Nephron (organoid): ENCODE measurements around the gene SNED1.

ENCODE experiments used
- H3K27ac Mint-ChIP-seq, 3 experiments: 2 replicates each; pipeline ENCODE4 v1.8.0; 2020; ENCODE audit warnings: mixed read lengths in 3 of 3, mild to moderate bottlenecking in 2 of 3, moderate library complexity in 1 of 3
- H3K27me3 Mint-ChIP-seq: 2 replicates; pipeline ENCODE4 v1.8.0; 2021; ENCODE audit warnings: low read depth, mild to moderate bottlenecking, moderate library complexity, mixed read lengths
- H3K36me3 Mint-ChIP-seq: 2 replicates; pipeline ENCODE4 v1.8.0; 2020; ENCODE audit warnings: low read depth, mixed read lengths
- H3K4me1 Mint-ChIP-seq: 2 replicates; pipeline ENCODE4 v1.8.0; 2020; ENCODE audit warnings: mixed read lengths
- H3K4me3 Mint-ChIP-seq, 3 experiments: 2 replicates each; pipeline ENCODE4 v1.8.0; 2020; ENCODE audit warnings: mild to moderate bottlenecking in 3 of 3, mixed read lengths in 3 of 3, moderate library complexity in 2 of 3
- H3K9me3 Mint-ChIP-seq: 2 replicates; pipeline ENCODE4 v1.8.0; 2020; ENCODE audit warnings: mixed read lengths
- TF ChIP-seq, protein P1 (sequence below), 3 experiments: fragments of 200-600 bp; sonication (generic); IDR thresholded peaks; one replicate each; pipeline ENCODE4 v1.5.0; 2021; ENCODE audit warnings: antibody characterized with exemption in 3 of 3; ENCODE audit not compliant: unreplicated experiment in 3 of 3

SNED1 gene

DNA sequence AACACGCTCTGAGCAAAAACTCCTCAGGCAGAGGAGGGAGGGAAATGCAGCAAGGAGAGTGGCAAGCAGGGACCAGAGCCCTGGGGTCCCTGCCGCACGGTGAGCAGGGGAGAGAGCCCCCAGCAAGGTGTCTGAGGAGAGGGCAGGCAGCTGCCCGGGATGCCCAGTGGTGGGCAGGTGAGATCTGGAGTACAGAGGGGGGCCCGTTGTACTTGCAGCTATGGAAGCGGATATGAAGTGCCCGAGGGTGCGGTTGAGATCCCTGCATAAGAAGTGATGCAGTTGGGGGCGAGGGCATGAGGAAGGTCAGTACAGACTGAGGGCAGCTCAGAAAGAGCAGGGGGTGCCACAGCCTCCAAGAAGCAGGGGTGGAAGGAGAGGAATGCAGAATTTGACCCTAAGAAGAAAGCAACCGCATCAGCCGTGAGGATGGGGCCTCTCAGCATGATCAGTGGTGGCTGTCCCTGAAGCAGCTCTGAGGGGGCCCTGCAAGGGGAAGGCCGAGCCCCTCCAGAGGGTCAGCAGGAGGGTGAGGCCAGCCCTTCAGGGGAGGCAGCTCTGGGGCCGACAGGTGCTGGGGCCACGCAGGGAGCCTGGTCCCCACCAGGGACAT lies 74.2 kb downstream of the SNED1 start:
- Mint-ChIP-seq H3K9me3 (no peaks in the 10 kb centered on the region), H3K27me3 (no peaks in the 10 kb centered on the region), H3K27ac (no peak overlapping the region), H3K4me1 (no peaks in the 10 kb centered on the region), H3K4me3 (no peak overlapping the region), H3K36me3 (peaks cover 26% of the 10 kb centered on the region)
- TF ChIP-seq, protein P1, sequence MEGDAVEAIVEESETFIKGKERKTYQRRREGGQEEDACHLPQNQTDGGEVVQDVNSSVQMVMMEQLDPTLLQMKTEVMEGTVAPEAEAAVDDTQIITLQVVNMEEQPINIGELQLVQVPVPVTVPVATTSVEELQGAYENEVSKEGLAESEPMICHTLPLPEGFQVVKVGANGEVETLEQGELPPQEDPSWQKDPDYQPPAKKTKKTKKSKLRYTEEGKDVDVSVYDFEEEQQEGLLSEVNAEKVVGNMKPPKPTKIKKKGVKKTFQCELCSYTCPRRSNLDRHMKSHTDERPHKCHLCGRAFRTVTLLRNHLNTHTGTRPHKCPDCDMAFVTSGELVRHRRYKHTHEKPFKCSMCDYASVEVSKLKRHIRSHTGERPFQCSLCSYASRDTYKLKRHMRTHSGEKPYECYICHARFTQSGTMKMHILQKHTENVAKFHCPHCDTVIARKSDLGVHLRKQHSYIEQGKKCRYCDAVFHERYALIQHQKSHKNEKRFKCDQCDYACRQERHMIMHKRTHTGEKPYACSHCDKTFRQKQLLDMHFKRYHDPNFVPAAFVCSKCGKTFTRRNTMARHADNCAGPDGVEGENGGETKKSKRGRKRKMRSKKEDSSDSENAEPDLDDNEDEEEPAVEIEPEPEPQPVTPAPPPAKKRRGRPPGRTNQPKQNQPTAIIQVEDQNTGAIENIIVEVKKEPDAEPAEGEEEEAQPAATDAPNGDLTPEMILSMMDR (IDR thresholded peaks at IDR 0.05; ENCODE audit: unreplicated experiment in 3 of 3): no peak

DNA sequence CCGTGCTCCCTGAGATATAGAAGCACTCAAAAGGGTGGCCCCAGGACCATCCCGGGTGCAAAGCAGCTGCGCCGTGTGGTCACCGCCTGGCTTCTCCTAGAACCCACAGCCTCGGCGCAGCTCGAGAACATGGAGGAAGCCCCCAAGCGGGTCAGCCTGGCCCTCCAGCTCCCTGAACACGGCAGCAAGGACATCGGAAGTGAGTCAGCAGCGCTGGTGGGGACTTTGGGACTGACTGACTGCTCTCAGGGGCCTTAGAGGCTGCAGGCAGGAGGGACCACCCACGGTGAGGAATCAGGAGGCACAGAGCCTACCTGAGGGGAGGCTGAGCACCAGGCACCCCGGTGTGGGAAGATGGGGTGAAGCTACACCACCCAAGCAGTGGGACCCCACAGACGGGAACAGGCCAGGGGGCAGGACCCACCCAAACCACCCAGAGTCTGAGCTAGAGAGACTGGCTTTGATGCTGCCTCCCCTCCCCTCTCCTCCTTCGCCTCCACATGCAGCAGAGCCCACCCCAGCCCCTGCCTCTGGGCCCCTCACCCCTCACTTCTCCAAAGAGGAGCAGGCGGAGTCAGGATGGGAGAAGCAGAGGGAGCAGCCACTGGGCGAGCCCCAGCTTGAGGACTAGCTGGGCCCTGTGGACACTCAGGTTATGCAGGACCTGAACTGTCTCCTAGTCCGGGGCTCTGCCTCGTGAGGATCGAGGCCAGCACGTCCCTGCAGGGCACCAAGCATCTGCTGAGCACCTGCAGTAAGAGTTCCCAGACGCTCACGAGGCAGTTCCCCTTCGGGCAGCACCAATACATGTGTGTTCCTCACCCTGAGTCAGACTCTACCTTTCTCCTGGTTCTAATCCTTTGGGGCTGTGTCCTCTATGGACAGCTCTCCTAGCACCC lies 75.0 kb downstream of the SNED1 start:
- TF ChIP-seq, protein P1 (IDR thresholded peaks at IDR 0.05; ENCODE audit: unreplicated experiment in 3 of 3): no peak
- Mint-ChIP-seq H3K4me3 (no peak overlapping the region), H3K4me1 (no peaks in the 10 kb centered on the region), H3K27ac (no peak overlapping the region), H3K9me3 (no peaks in the 10 kb centered on the region), H3K27me3 (no peaks in the 10 kb centered on the region), H3K36me3 (peaks cover 26% of the 10 kb centered on the region)

DNA sequence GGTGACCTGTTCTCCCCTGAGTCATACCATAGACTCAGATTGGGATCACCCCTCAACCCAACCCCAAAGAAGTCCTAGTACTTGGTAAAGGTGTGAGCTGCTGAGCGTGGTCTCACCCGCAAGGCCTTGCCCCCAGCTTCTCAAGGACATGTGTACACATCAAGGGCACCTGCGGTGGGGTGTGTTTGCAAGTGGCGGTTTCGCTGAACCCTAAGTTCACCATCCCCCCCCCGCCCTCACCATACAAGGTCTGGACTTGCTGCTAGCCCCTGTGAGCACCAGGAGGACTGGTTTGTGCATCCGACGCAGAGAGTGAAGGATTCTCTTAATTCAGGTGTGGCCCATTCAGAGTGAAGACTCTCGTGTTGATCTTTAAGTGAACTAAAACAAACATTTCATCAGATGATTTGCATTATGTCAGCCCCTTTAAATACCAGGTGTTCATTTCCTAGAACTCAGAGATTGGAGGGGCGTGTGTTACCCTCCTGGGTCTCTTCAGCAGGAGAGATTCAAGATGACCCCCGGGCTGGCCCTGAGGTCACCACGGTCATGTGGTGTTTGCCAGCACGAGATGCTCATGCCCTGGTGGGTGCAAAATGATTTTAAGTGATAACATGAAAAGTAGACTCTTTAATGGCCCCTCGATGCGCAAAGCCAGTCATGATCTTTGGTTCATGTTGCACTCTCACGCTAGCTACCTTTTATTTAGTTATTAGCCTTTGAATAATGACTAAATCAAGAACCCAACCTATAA lies 75.8 kb downstream of the SNED1 start:
- no peaks in the 10 kb centered on the region for H3K27me3 Mint-ChIP-seq
- no peak overlapping the region for H3K27ac Mint-ChIP-seq
- no peaks in the 10 kb centered on the region for H3K9me3 Mint-ChIP-seq
- no peak overlapping the region for H3K4me3 Mint-ChIP-seq
- H3K4me1 Mint-ChIP-seq: no peaks in the 10 kb centered on the region
- TF ChIP-seq, protein P1 (IDR thresholded peaks at IDR 0.05; ENCODE audit: unreplicated experiment in 3 of 3): no peak
- H3K36me3 Mint-ChIP-seq: peaks cover 26% of the 10 kb centered on the region

DNA sequence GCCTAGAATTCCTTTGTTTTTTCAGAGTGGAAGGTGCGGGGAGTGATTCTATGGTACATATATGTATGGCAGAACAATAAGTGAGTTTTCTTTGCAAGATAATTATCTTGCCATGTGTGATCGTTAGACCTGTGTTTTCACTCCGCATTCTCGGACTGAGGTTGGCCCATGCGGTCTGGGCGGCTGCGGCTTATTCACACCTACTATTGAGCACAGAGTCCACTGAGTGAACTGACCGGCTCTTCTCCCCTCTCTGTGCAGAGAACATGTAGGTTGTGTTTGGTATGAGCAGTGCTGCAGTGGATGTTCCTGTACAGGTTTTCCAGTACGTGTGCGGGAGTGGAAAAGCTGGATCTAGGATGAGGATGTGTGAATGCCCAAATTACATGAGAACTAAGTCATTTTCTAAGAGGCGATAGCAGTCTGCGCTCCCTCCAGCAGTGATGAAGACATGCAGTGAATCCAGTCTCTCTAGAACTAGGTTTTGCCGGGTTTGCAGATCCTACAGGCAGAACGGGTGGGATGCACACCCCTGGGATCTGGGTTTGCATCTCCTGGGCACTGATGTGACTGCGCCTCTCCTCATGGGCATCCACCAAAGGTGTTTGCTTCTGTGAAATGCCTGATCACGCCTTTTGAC lies 76.6 kb downstream of the SNED1 start:
- no peaks in the 10 kb centered on the region for H3K27me3 Mint-ChIP-seq
- no peak overlapping the region for H3K4me3 Mint-ChIP-seq
- no peaks in the 10 kb centered on the region for H3K4me1 Mint-ChIP-seq
- H3K27ac Mint-ChIP-seq: no peak overlapping the region
- TF ChIP-seq, protein P1 (IDR thresholded peaks at IDR 0.05; ENCODE audit: unreplicated experiment in 3 of 3): no peak
- H3K9me3 Mint-ChIP-seq: no peaks in the 10 kb centered on the region
- peaks cover 26% of the 10 kb centered on the region for H3K36me3 Mint-ChIP-seq

DNA sequence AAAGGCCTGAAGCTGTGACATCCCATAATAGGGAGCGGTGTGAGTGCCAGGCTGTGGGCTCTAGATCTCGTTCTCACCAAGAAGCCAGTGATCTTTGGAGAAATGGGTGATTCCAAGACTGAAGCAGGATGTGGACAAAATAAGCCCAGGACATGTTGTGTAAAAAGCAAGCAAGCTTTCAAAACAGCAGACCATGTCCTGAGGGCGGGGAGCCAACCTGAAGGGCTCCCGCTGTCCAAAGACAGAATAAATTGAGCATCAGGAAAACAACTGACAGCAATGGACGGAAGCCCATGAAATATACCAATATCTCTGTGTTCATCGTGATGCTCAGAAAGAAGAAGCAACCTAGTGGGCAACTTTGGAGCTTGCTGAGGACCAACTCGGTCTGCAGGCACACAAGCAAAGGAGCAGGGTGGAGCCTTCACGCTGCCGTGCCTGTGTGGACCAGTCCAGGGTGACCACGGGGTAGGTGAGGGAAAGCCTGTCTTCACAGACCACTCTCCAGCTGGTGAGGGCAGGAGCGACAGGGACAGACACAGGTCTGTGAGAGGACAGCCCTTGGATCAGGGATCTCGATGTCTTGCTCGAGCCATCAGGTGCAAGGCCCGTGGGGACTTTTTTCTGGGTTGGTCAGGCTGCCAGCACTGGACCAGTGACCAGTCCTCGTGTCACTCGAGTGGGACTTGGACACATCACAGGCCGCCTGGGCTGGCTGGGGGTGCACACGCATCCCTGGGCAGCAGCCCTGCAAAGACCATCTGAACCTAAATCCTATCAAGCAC lies 82.2 kb downstream of the SNED1 start:
- H3K4me3 Mint-ChIP-seq: no peak overlapping the region
- no peaks in the 10 kb centered on the region for H3K4me1 Mint-ChIP-seq
- H3K27ac Mint-ChIP-seq: peak overlapping the region in 1 of 3 experiments; percentile 6
- TF ChIP-seq, protein P1 (IDR thresholded peaks at IDR 0.05; ENCODE audit: unreplicated experiment in 3 of 3): no peak
- H3K36me3 Mint-ChIP-seq: peaks cover 30% of the 10 kb centered on the region
- H3K9me3 Mint-ChIP-seq: peaks cover 6% of the 10 kb centered on the region
- H3K27me3 Mint-ChIP-seq: no peaks in the 10 kb centered on the region
